ENCODE measurements around the gene MLF1.

- TF ChIP-seq CTCF (IDR thresholded peaks at IDR 0.05) (peak; percentile 66), EZH2 (IDR thresholded peaks at IDR 0.05) (no peak), EZH2phosphoT487 (IDR thresholded peaks at IDR 0.05) (no peak)
Measured at GRCh38 chr3:158532099-158532734, 38.8 kb upstream of the MLF1 start.
